Esophagus muscularis mucosa (tissue), 3 donors: ENCODE data around the gene CACNA1G.

Source experiments
- EP300 ChIP-seq: sonication (generic); formaldehyde crosslinking; IDR thresholded peaks from one replicate; pipeline ENCODE4 v1.6.1; 2017; ENCODE audit warnings: antibody characterized with exemption
- TF ChIP-seq, protein P1 (sequence below), 3 experiments: fragments of 200-600 bp in 2 of 3; fragments of 450-650 bp in 1 of 3; sonication (generic) in 2 of 3; IDR thresholded peaks; one replicate each; pipeline ENCODE4 v1.5.1; 2017 to 2019; ENCODE audit warnings: antibody characterized with exemption in 3 of 3, mild to moderate bottlenecking in 2 of 3, moderate library complexity in 1 of 3

GRCh38 chr17:50573866-50574611 lies 13.5 kb downstream of the CACNA1G start:
- no peak for TF ChIP-seq EP300
- TF ChIP-seq, protein P1, sequence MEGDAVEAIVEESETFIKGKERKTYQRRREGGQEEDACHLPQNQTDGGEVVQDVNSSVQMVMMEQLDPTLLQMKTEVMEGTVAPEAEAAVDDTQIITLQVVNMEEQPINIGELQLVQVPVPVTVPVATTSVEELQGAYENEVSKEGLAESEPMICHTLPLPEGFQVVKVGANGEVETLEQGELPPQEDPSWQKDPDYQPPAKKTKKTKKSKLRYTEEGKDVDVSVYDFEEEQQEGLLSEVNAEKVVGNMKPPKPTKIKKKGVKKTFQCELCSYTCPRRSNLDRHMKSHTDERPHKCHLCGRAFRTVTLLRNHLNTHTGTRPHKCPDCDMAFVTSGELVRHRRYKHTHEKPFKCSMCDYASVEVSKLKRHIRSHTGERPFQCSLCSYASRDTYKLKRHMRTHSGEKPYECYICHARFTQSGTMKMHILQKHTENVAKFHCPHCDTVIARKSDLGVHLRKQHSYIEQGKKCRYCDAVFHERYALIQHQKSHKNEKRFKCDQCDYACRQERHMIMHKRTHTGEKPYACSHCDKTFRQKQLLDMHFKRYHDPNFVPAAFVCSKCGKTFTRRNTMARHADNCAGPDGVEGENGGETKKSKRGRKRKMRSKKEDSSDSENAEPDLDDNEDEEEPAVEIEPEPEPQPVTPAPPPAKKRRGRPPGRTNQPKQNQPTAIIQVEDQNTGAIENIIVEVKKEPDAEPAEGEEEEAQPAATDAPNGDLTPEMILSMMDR (IDR thresholded peaks at IDR 0.05), result no peak
